Measurements from ENCODE around the gene P4HA3. TPM values are rescaled to one million over a fixed set of nuclear protein-coding genes. Genes with fewer than 3 reads are reported as not detected.

The P4HA3 gene
- total RNA-seq, 1 experiment from 2014 or later, result 0.52 TPM

DNA sequence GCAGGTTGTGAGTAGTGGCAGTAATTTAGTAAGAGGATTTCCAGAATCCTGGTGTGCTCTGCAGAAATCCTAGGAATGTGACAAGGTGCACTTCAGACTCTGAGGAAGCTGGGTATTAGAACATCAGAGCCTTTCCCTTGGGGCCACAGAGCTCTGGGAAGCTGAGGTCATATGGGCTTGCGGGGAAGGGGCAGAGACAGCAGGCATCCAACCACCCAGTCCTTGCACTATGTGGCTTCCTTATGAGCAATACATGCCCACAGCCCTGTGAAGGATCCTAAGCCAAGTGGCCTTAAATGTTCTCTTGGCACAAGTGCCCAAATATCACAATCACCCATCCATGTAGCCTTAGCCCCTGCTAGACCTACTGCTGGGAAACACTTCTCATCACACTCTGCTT lies 46.2 kb downstream of the P4HA3 start:
- Histone ChIP-seq H3K4me3 (ENCODE audit: low read depth, low read length, poor library complexity, severe bottlenecking) (no peak overlapping the region), H3K36me3 (ENCODE audit: insufficient read depth, low read length, poor library complexity, severe bottlenecking) (no peaks in the 10 kb centered on the region), H3K27ac (ENCODE audit: low read depth, low read length, poor library complexity, severe bottlenecking) (no peak overlapping the region), H3K27me3 (replicated peaks; ENCODE audit: insufficient read depth, low read depth, low read length, poor library complexity) (no peaks in the 10 kb centered on the region), H3K4me1 (ENCODE audit: insufficient read depth, low read length, poor library complexity, severe bottlenecking) (no peaks in the 10 kb centered on the region), H3K9me3 (ENCODE audit: low read depth, low read length, poor library complexity, severe bottlenecking) (no peaks in the 10 kb centered on the region)
- intact Hi-C loops (cut with micrococcal nuclease; ENCODE audit: unreplicated experiment), result no loop called here
- no peak for DNase-seq (ENCODE audit: low spot score)
- TF ChIP-seq, protein P1, sequence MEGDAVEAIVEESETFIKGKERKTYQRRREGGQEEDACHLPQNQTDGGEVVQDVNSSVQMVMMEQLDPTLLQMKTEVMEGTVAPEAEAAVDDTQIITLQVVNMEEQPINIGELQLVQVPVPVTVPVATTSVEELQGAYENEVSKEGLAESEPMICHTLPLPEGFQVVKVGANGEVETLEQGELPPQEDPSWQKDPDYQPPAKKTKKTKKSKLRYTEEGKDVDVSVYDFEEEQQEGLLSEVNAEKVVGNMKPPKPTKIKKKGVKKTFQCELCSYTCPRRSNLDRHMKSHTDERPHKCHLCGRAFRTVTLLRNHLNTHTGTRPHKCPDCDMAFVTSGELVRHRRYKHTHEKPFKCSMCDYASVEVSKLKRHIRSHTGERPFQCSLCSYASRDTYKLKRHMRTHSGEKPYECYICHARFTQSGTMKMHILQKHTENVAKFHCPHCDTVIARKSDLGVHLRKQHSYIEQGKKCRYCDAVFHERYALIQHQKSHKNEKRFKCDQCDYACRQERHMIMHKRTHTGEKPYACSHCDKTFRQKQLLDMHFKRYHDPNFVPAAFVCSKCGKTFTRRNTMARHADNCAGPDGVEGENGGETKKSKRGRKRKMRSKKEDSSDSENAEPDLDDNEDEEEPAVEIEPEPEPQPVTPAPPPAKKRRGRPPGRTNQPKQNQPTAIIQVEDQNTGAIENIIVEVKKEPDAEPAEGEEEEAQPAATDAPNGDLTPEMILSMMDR (conservative IDR thresholded peaks at IDR 0.05; ENCODE audit: low read depth, low read length), result no peak
- TF ChIP-seq EZH2 (IDR thresholded peaks at IDR 0.05; ENCODE audit: borderline replicate concordance, low read depth, low read length, poor library complexity, severe bottlenecking), result no peak
- ChIA-PET CTCF (no interaction called here), POLR2A (ENCODE audit: low non-redundant PET) (no interaction called here)
- BruUV-seq (replicated peaks), result no TSS peak

DNA sequence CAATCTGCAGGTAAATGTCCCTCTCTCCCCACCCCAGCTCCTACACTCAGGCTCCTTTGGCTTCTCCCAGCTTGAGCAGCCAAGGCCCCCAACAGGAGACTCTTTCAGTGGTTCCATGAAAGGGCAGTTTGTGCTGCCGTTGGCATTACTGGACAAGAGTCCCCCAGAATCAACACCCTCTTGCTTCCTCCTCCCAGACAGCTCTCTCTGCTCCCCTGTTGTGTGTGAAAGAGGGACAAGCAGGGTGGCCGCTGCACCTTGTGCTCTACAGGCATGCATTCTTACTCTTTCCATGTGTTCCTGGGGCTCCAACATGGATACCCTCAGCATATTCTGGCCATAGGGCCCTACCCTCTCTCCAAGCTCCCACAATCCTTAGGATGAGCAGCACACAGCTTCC lies 48.7 kb downstream of the P4HA3 start:
- no peak for TF ChIP-seq EZH2 (IDR thresholded peaks at IDR 0.05; ENCODE audit: borderline replicate concordance, low read depth, low read length, poor library complexity, severe bottlenecking)
- TF ChIP-seq, protein P1 (conservative IDR thresholded peaks at IDR 0.05; ENCODE audit: low read depth, low read length), result no peak
- no peak for DNase-seq (ENCODE audit: low spot score)
- H3K36me3 ChIP-seq (ENCODE audit: insufficient read depth, low read length, poor library complexity, severe bottlenecking), result no peaks in the 10 kb centered on the region
- H3K4me1 ChIP-seq (ENCODE audit: insufficient read depth, low read length, poor library complexity, severe bottlenecking), result no peaks in the 10 kb centered on the region
- intact Hi-C loops (cut with micrococcal nuclease; ENCODE audit: unreplicated experiment), result no loop called here
- H3K4me3 ChIP-seq (ENCODE audit: low read depth, low read length, poor library complexity, severe bottlenecking), result no peak overlapping the region
- no TSS peak for BruUV-seq (replicated peaks)
- POLR2A ChIA-PET (ENCODE audit: low non-redundant PET), result no interaction called here
- no peaks in the 10 kb centered on the region for H3K27me3 ChIP-seq (replicated peaks; ENCODE audit: insufficient read depth, low read depth, low read length, poor library complexity)
- CTCF ChIA-PET, result no interaction called here
- H3K9me3 ChIP-seq (ENCODE audit: low read depth, low read length, poor library complexity, severe bottlenecking), result no peaks in the 10 kb centered on the region
- no peak overlapping the region for H3K27ac ChIP-seq (ENCODE audit: low read depth, low read length, poor library complexity, severe bottlenecking)

DNA sequence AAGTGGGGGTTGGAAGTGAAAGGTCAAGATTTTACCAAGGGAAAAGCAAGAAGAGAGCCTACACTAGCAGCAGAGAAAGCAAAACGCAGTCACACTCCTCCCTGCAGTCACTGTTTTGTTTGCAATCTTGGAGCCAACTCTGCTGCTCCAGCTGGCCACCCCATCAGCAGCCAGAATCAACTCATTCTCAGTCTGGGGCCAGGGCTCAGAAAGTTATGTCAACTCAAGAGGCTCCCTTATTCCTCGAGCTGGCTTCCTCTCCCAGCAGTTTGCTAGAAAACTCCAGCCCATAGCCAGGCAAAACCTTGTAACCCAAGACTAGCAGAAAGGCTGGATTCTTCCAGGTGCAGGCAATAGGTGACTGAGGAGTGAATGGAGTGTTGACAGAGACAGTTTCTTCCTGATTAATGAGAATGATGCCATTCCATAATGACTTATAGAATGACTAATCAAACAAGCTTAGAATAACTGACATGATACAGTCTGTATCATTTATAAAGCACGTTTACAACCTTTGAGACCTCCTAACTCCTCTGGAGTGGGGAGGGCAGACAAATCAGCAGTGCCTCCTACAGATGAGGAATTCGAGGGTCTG lies 53.4 kb downstream of the P4HA3 start:
- no peaks in the 10 kb centered on the region for H3K9me3 ChIP-seq (ENCODE audit: low read depth, low read length, poor library complexity, severe bottlenecking)
- intact Hi-C loops (cut with micrococcal nuclease; ENCODE audit: unreplicated experiment), result loop anchor here (5.0 to 10.0 kb wide), 2 partner anchors 64 to 427 kb away; no protein-coding TSS in a partner anchor
- H3K36me3 ChIP-seq (ENCODE audit: insufficient read depth, low read length, poor library complexity, severe bottlenecking), result peaks cover 3% of the 10 kb centered on the region
- TF ChIP-seq, protein P1 (conservative IDR thresholded peaks at IDR 0.05; ENCODE audit: low read depth, low read length), result no peak
- no peak for TF ChIP-seq EZH2 (IDR thresholded peaks at IDR 0.05; ENCODE audit: borderline replicate concordance, low read depth, low read length, poor library complexity, severe bottlenecking)
- ChIA-PET POLR2A (ENCODE audit: low non-redundant PET) (no interaction called here), CTCF (no interaction called here)
- no TSS peak for BruUV-seq (replicated peaks)
- H3K4me3 ChIP-seq (ENCODE audit: low read depth, low read length, poor library complexity, severe bottlenecking), result no peak overlapping the region
- no peak overlapping the region for H3K27ac ChIP-seq (ENCODE audit: low read depth, low read length, poor library complexity, severe bottlenecking)
- H3K4me1 ChIP-seq (ENCODE audit: insufficient read depth, low read length, poor library complexity, severe bottlenecking), result no peaks in the 10 kb centered on the region
- DNase-seq (ENCODE audit: low spot score), result no peak
- H3K27me3 ChIP-seq (replicated peaks; ENCODE audit: insufficient read depth, low read depth, low read length, poor library complexity), result no peaks in the 10 kb centered on the region

All from A673 (cell line).